GM12878 (cell line): Measurements from ENCODE around the gene TAF6L. TPM values are rescaled to one million over a fixed set of nuclear protein-coding genes. Genes with fewer than 3 reads are reported as not detected.

Source experiments
- ASH2L ChIP-seq: fragments of 300-600, 200-600 bp; sonication (generic); IDR thresholded peaks from 2 replicates; pipeline ENCODE4 v1.6.1; 2017; ENCODE audit warnings: low read depth, mild to moderate bottlenecking, borderline replicate concordance
- BACH1 ChIP-seq: fragments of 450-650 bp; IDR thresholded peaks from 2 replicates; pipeline ENCODE4 v1.6.1; 2017; ENCODE audit warnings: mild to moderate bottlenecking, borderline replicate concordance
- HCFC1 ChIP-seq: fragments of 150-350 bp; IDR thresholded peaks from 2 replicates; pipeline ENCODE4 v1.6.1; 2014; ENCODE audit warnings: low read length
- HDAC2 ChIP-seq: fragments of 200-600 bp; sonication (generic); IDR thresholded peaks from 2 replicates; pipeline ENCODE4 v1.6.1; 2017
- IKZF1 ChIP-seq: fragments of 450-650 bp; conservative IDR thresholded peaks from 2 replicates; pipeline ENCODE4 v1.6.1; 2017; ENCODE audit warnings: antibody characterized with exemption, mild to moderate bottlenecking
- MYB ChIP-seq: fragments of 150-350 bp; IDR thresholded peaks from 2 replicates; pipeline ENCODE4 v1.6.1; 2014; ENCODE audit warnings: mild to moderate bottlenecking, low read depth, low read length, borderline replicate concordance
- NFYA ChIP-seq: IDR thresholded peaks from 2 replicates; pipeline ENCODE4 v1.6.1; 2011; ENCODE audit warnings: low read depth, mild to moderate bottlenecking, low read length, improper control_type of control experiment, borderline replicate concordance
- POU2F2 ChIP-seq: IDR thresholded peaks from 3 replicates; pipeline ENCODE4 v1.6.1; 2011; ENCODE audit warnings: low read depth, mild to moderate bottlenecking, low read length, borderline replicate concordance
- SIN3A ChIP-seq: IDR thresholded peaks from 2 replicates; pipeline ENCODE4 v1.6.1; 2012; ENCODE audit warnings: low read depth, low read length, improper control_type of control experiment
- SMAD5 ChIP-seq: IDR thresholded peaks from 2 replicates; pipeline ENCODE4 v1.6.1; 2016; ENCODE audit warnings: antibody characterized with exemption, low read depth
- SPI1 ChIP-seq: IDR thresholded peaks from 2 replicates; pipeline ENCODE4 v1.6.1; 2011; ENCODE audit warnings: low read depth, mild to moderate bottlenecking, low read length, moderate library complexity, borderline replicate concordance; ENCODE audit not compliant: insufficient read depth
- ZNF207 ChIP-seq: fragments of 450-650 bp; IDR thresholded peaks from 2 replicates; pipeline ENCODE4 v1.6.1; 2014; ENCODE audit warnings: antibody characterized with exemption, mild to moderate bottlenecking, borderline replicate concordance
- ZNF217 ChIP-seq: fragments of 450-650 bp; IDR thresholded peaks from 2 replicates; pipeline ENCODE4 v1.6.1; 2017; ENCODE audit warnings: antibody characterized with exemption, mild to moderate bottlenecking
- polyA plus RNA-seq, 11 experiments: library from polyadenylated mRNA; depleted of rRNA in 4 of 11; unstranded in 6 of 11; stranded (reverse) in 5 of 11; fragments of >200 nt; fragmentation: Nextera tagmentation in 4 of 11; fragmentation: Illumina TruSeq in 1 of 11; extraction: Ambion mirVana in 4 of 11; extraction: Trizol in 1 of 11; gene quantifications; 1 replicate in 1 of 11; 2 replicates in 10 of 11; pipeline versions ENCODE4 v1.2.1 to v1.2.3, GENCODE V29; 2011 to 2016; ENCODE audit warnings: inconsistent platforms in 2 of 11, missing spikeins in 2 of 11, low read depth in 1 of 11
- total RNA-seq, 4 experiments: library from RNA; depleted of rRNA in 3 of 4; stranded (reverse); fragments of >200 nt in 3 of 4; fragmentation: Illumina TruSeq in 1 of 4; extraction: Trizol in 1 of 4; gene quantifications; 2 replicates each; pipeline versions ENCODE4 v1.2.1 to v1.2.3, GENCODE V29; 2013 to 2021
- TF ChIP-seq, protein P1 (sequence below): fragments of 450-650 bp; IDR thresholded peaks from 2 replicates; pipeline ENCODE4 v1.6.1; 2018; ENCODE audit warnings: borderline replicate concordance, mild to moderate bottlenecking; ENCODE audit not compliant: partially characterized antibody
- TF ChIP-seq, protein P2 (sequence below): IDR thresholded peaks from 2 replicates; pipeline ENCODE4 v1.6.1; 2011; ENCODE audit warnings: mild to moderate bottlenecking, low read depth, low read length, moderate library complexity; ENCODE audit not compliant: insufficient replicate concordance
- TF ChIP-seq, protein P3 (sequence below): fragments of 450-650 bp; IDR thresholded peaks from 2 replicates; pipeline ENCODE4 v1.6.1; 2017; ENCODE audit warnings: mild to moderate bottlenecking, moderate library complexity
- TF ChIP-seq, protein P4 (sequence below): fragments of 450-650 bp; IDR thresholded peaks from 2 replicates; pipeline ENCODE4 v1.6.1; 2016; ENCODE audit warnings: mild to moderate bottlenecking
- TF ChIP-seq, protein P5 (sequence below): fragments of 450-650 bp; IDR thresholded peaks from 2 replicates; pipeline ENCODE4 v1.6.1; 2017; ENCODE audit warnings: low read depth, mild to moderate bottlenecking, moderate library complexity

Gene TAF6L
- total and polyA plus RNA-seq, 10 of the 15 experiments (the other 5 are each of a cell fraction or from before 2014, with no cell fraction given) = 0.15 to 35.6 (median 19.0) TPM

DNA sequence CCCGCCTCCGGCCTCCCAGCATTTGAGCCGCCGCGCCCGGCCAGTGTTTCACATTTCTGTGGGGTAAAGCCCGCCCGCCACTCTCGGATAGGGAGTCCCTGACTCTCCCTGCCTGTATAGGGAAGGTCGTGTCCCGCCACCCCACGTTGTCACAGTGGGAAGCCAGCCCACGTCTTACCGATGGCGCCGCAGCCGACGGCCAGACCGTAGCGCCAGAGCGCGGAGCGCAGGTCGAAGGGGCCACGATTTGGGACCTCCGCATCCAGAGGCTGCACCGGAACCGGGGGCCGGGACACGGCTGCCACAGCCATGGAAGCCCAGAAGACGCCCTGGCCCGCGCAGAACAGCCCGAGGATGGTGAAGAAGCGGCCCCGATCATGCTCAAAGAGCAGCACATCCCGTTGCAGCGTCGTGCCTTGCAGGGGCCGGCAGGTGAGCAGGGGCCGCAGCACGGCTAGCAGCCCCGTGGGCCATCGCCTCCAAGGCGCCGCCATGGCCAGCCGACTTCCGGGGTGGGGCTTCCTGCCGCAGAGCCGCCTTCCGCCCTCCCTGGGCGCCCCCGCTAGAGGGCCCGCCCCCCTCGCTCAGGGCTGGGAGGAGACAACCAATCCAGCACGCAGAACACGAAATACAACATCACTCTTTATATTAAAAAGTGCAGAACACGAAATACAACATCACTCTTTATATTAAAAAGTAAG, 20.5 kb downstream of the TAF6L start, which contains the start of gene TMEM223 (continued):
- TF ChIP-seq, protein P1, sequence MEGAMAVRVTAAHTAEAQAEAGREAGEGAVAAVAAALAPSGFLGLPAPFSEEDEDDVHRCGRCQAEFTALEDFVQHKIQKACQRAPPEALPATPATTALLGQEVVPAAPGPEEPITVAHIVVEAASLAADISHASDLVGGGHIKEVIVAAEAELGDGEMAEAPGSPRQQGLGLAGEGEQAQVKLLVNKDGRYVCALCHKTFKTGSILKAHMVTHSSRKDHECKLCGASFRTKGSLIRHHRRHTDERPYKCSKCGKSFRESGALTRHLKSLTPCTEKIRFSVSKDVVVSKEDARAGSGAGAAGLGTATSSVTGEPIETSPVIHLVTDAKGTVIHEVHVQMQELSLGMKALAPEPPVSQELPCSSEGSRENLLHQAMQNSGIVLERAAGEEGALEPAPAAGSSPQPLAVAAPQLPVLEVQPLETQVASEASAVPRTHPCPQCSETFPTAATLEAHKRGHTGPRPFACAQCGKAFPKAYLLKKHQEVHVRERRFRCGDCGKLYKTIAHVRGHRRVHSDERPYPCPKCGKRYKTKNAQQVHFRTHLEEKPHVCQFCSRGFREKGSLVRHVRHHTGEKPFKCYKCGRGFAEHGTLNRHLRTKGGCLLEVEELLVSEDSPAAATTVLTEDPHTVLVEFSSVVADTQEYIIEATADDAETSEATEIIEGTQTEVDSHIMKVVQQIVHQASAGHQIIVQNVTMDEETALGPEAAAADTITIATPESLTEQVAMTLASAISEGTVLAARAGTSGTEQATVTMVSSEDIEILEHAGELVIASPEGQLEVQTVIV = peak; percentile 52
- TF ChIP-seq HCFC1 = peak; percentile 43; the same call in 1 of the 2 replicates
- TF ChIP-seq, protein P2, sequence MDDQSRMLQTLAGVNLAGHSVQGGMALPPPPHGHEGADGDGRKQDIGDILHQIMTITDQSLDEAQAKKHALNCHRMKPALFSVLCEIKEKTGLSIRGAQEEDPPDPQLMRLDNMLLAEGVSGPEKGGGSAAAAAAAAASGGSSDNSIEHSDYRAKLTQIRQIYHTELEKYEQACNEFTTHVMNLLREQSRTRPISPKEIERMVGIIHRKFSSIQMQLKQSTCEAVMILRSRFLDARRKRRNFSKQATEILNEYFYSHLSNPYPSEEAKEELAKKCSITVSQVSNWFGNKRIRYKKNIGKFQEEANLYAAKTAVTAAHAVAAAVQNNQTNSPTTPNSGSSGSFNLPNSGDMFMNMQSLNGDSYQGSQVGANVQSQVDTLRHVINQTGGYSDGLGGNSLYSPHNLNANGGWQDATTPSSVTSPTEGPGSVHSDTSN = peak; percentile 13
- no peak for TF ChIP-seq NFYA
- peak; percentile 58; the same call in 1 of the 2 replicates for TF ChIP-seq SIN3A
- TF ChIP-seq BACH1 = peak; percentile 89
- TF ChIP-seq, protein P3, sequence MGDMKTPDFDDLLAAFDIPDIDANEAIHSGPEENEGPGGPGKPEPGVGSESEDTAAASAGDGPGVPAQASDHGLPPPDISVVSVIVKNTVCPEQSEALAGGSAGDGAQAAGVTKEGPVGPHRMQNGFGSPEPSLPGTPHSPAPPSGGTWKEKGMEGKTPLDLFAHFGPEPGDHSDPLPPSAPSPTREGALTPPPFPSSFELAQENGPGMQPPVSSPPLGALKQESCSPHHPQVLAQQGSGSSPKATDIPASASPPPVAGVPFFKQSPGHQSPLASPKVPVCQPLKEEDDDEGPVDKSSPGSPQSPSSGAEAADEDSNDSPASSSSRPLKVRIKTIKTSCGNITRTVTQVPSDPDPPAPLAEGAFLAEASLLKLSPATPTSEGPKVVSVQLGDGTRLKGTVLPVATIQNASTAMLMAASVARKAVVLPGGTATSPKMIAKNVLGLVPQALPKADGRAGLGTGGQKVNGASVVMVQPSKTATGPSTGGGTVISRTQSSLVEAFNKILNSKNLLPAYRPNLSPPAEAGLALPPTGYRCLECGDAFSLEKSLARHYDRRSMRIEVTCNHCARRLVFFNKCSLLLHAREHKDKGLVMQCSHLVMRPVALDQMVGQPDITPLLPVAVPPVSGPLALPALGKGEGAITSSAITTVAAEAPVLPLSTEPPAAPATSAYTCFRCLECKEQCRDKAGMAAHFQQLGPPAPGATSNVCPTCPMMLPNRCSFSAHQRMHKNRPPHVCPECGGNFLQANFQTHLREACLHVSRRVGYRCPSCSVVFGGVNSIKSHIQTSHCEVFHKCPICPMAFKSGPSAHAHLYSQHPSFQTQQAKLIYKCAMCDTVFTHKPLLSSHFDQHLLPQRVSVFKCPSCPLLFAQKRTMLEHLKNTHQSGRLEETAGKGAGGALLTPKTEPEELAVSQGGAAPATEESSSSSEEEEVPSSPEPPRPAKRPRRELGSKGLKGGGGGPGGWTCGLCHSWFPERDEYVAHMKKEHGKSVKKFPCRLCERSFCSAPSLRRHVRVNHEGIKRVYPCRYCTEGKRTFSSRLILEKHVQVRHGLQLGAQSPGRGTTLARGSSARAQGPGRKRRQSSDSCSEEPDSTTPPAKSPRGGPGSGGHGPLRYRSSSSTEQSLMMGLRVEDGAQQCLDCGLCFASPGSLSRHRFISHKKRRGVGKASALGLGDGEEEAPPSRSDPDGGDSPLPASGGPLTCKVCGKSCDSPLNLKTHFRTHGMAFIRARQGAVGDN = peak; percentile 82
- 0 out of 2 replicates have a peak, but pooled peaks have one; percentile 34 for TF ChIP-seq MYB
- TF ChIP-seq ZNF207 = no peak
- peak; percentile 42 for TF ChIP-seq IKZF1
- TF ChIP-seq ZNF217 = no peak
- TF ChIP-seq POU2F2 = peak; percentile 87; the same call in 2 of the 3 replicates
- TF ChIP-seq, protein P4, sequence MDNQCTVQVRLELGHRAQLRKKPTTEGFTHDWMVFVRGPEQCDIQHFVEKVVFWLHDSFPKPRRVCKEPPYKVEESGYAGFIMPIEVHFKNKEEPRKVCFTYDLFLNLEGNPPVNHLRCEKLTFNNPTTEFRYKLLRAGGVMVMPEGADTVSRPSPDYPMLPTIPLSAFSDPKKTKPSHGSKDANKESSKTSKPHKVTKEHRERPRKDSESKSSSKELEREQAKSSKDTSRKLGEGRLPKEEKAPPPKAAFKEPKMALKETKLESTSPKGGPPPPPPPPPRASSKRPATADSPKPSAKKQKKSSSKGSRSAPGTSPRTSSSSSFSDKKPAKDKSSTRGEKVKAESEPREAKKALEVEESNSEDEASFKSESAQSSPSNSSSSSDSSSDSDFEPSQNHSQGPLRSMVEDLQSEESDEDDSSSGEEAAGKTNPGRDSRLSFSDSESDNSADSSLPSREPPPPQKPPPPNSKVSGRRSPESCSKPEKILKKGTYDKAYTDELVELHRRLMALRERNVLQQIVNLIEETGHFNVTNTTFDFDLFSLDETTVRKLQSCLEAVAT = 0 out of 2 replicates have a peak, but pooled peaks have one; percentile 7
- no peak for TF ChIP-seq HDAC2
- TF ChIP-seq, protein P5, sequence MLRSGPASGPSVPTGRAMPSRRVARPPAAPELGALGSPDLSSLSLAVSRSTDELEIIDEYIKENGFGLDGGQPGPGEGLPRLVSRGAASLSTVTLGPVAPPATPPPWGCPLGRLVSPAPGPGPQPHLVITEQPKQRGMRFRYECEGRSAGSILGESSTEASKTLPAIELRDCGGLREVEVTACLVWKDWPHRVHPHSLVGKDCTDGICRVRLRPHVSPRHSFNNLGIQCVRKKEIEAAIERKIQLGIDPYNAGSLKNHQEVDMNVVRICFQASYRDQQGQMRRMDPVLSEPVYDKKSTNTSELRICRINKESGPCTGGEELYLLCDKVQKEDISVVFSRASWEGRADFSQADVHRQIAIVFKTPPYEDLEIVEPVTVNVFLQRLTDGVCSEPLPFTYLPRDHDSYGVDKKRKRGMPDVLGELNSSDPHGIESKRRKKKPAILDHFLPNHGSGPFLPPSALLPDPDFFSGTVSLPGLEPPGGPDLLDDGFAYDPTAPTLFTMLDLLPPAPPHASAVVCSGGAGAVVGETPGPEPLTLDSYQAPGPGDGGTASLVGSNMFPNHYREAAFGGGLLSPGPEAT = peak; percentile 83
- TF ChIP-seq SPI1 = no peak
- peak; percentile 77 for TF ChIP-seq SMAD5
- peak; percentile 37; the same call in 1 of the 2 replicates for TF ChIP-seq ASH2L
